ENCODE data around the gene SURF6. TPM values are rescaled to one million over a fixed set of nuclear protein-coding genes. Genes with fewer than 3 reads are reported as not detected.
A peak's percentile ranks its signal among the peaks of the same experiment; 100 is the strongest.
"Not testable (repeated sequence)": the region's sequence is repeated elsewhere in the genome, so short reads cannot be mapped to it uniquely, and the experiment has no call there.

Gene SURF6
- total RNA-seq, 4 donors from 2014 or later = 2.9 to 19.3 (median 17.2) TPM

- no peaks in the 10 kb centered on the region for H3K27me3 ChIP-seq
- H3K27ac ChIP-seq = no peak overlapping the region
- no peak overlapping the region for H3K4me3 ChIP-seq
- no peaks in the 10 kb centered on the region for H3K36me3 ChIP-seq
- no peak for TF ChIP-seq POLR2A (IDR thresholded peaks at IDR 0.05)
- TF ChIP-seq, protein P1, sequence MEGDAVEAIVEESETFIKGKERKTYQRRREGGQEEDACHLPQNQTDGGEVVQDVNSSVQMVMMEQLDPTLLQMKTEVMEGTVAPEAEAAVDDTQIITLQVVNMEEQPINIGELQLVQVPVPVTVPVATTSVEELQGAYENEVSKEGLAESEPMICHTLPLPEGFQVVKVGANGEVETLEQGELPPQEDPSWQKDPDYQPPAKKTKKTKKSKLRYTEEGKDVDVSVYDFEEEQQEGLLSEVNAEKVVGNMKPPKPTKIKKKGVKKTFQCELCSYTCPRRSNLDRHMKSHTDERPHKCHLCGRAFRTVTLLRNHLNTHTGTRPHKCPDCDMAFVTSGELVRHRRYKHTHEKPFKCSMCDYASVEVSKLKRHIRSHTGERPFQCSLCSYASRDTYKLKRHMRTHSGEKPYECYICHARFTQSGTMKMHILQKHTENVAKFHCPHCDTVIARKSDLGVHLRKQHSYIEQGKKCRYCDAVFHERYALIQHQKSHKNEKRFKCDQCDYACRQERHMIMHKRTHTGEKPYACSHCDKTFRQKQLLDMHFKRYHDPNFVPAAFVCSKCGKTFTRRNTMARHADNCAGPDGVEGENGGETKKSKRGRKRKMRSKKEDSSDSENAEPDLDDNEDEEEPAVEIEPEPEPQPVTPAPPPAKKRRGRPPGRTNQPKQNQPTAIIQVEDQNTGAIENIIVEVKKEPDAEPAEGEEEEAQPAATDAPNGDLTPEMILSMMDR (IDR thresholded peaks at IDR 0.05) = no peak
- DNase-seq = peak in 1 of 2 donors; percentile 44
- intact Hi-C loops (cut with DNase I; ENCODE audit: low total_unique reads) = no loop called here
- peaks cover 4 to 6% of the 10 kb centered on the region in 2 donors for H3K4me1 ChIP-seq
- H3K9me3 ChIP-seq = no peaks in the 10 kb centered on the region
Measured at GRCh38 chr9:133377721-133378216, 41.8 kb upstream of the SURF6 start.

DNA sequence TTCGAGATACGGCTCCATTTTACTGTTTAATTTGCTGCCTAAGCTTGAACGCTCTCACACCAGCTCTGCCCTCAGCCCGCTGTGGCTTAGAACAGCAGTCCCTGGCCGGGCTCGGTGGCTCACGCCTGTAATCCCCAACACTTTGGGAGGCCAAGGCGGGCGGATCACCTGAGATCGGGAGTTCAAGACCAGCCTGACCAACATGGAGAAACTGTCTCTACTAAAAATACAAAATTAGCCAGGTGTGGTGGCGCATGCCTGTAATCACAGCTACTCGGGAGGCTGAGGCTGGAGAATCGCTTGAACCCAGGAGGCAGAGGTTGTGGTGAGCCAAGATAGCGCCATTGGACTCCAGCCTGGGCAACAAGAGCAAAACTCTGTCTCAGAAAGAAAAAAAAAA is 41.3 kb upstream of the SURF6 start:
- H3K4me3 ChIP-seq; H3K4me1 ChIP-seq; H3K9me3 ChIP-seq; H3K36me3 ChIP-seq; H3K27me3 ChIP-seq; DNase-seq; intact Hi-C loops (cut with DNase I; ENCODE audit: low total_unique reads): not testable (repeated sequence)
- H3K27ac ChIP-seq = peak overlapping the region in 1 of 2 donors; percentile 5

DNA sequence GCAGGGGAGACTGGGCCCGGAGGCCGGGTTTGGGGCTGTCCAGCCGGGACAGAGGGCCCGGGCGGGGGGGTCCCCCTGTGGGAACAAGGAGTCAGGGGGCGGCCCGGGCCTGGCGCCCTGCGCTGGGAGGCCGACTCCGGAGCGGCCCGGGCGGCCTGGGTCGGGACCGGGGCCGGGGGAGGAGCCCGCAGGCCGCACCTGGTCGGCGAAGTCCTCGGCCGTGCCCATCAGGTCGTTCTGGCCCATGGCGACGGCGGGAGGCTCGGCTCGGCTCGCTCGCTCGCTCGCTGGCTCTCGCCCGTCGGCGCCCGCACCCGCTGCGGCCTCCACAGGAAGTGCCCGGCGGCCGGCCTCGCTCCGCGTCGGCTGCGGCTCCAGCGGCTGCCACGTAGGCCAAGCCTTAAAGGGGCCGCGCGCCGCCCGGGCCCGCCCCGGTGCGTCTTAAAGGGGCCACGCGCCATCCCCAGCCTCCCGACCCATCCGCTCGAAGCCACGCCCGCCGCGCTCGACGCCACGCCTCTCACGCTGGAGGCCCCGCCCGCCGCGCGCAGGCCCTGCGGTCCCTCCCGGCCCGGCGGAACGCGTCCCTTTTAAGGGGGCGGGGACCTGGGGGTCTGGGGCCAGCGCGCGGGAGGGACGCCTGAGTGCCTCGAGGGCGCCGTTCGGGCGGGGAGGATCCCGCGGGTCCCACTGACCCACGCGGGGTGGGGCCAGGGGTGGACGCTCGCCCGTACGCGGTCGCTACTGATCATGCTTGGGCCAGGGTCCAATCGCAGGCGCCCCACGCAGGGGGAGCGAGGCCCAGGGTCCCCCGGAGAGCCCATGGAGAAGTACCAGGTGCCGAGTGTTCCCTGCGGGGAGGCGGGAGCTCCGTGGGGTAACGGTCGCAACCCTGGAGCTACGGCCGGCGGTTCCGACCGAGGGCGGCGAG is 40.0 kb upstream of the SURF6 start, which contains the start of the genes STKLD1 and SURF4:
TSS of gene STKLD1 (plus strand) at position 643 of the 931 bp plus-strand sequence. CDS start at position 751, 108 bp downstream.
TSS of gene SURF4 (minus strand) at position 337 of the 931 bp plus-strand sequence. CDS start at position 246, 91 bp downstream.
- H3K9me3 ChIP-seq = no peaks in the 10 kb centered on the region
- peak within 1 kb of the TSS; percentile 84 to 91 for H3K27ac ChIP-seq
- H3K4me1 ChIP-seq = peaks cover 14 to 20% of the 10 kb centered on the region in 2 donors
- TF ChIP-seq, protein P1 (IDR thresholded peaks at IDR 0.05) = peak in 3 of 4 experiments; percentile 8 to 58 (median 50)
- TF ChIP-seq POLR2A (IDR thresholded peaks at IDR 0.05) = peak; percentile 89 to 94
- H3K36me3 ChIP-seq = no peaks in the 10 kb centered on the region
- intact Hi-C loops (cut with DNase I; ENCODE audit: low total_unique reads) = no loop called here
- DNase-seq = peak; percentile 94 to 97
- H3K27me3 ChIP-seq = no peaks in the 10 kb centered on the region
- H3K4me3 ChIP-seq = peak within 1 kb of the TSS; percentile 63 to 89

- intact Hi-C loops (cut with DNase I; ENCODE audit: low total_unique reads) = no loop called here
- peak overlapping the region; percentile 84 to 91 for H3K27ac ChIP-seq
- peak overlapping the region; percentile 63 to 89 for H3K4me3 ChIP-seq
- no peak for TF ChIP-seq POLR2A (IDR thresholded peaks at IDR 0.05)
- TF ChIP-seq, protein P1 (IDR thresholded peaks at IDR 0.05) = no peak
- H3K9me3 ChIP-seq = no peaks in the 10 kb centered on the region
- no peaks in the 10 kb centered on the region for H3K27me3 ChIP-seq
- H3K36me3 ChIP-seq = no peaks in the 10 kb centered on the region
- no peak for DNase-seq
- peaks cover 14 to 28% of the 10 kb centered on the region in 2 donors for H3K4me1 ChIP-seq
Measured at GRCh38 chr9:133375116-133375723, 39.2 kb upstream of the SURF6 start.

- Histone ChIP-seq H3K4me3 (peak overlapping the region; percentile 63 to 89), H3K4me1 (peaks cover 14 to 33% of the 10 kb centered on the region in 2 donors), H3K27me3 (no peaks in the 10 kb centered on the region), H3K36me3 (no peaks in the 10 kb centered on the region), H3K9me3 (no peaks in the 10 kb centered on the region), H3K27ac (peak overlapping the region; percentile 84 to 91)
- intact Hi-C loops (cut with DNase I; ENCODE audit: low total_unique reads) = no loop called here
- no peak for TF ChIP-seq POLR2A (IDR thresholded peaks at IDR 0.05)
- TF ChIP-seq, protein P1 (IDR thresholded peaks at IDR 0.05) = no peak
- DNase-seq = no peak
Measured at GRCh38 chr9:133374612-133375115, 38.7 kb upstream of the SURF6 start.
